ENCODE data around the gene HCFC1R1.

Gene HCFC1R1

DNA sequence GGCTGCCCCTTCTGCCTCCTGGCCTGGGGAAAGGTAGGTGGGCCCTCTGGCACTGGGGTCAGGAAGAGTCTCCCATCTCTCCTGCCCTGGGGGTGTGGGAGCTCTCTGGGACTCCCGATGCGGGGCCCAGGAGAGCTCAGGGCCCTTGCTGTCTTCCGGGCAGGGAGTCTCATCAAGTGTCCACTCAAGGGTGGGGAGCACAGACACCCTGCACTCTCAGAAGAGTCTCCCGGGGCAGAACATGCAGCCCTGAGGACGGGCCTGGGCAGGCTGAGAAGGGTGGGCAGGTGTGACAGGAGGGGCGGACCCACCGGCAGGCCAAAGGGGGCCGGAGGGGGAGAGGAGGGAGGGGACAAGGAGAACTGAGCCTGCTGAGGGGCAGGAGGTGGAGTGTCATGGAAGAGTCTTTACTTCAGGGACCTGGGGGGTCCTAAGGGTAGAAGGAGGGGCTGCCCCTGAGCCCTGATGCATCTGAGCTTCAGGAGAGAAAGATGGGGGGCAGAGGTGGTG is 35.1 kb downstream of the HCFC1R1 start:
- H3K9ac ChIP-seq (ENCODE audit: low read length): no peak overlapping the region
- H4K8ac ChIP-seq (ENCODE audit: low read depth, low read length): no peak overlapping the region
- H3K36me3 ChIP-seq (ENCODE audit: control insufficient read depth in 1 of 2, insufficient read depth in 2 of 2, low read length in 2 of 2): no peaks in the 10 kb centered on the region
- no peak overlapping the region for H2BK120ac ChIP-seq (ENCODE audit: insufficient read depth, low read length, poor library complexity)
- H3K9me3 ChIP-seq (ENCODE audit: insufficient read depth, low read depth, low read length): no peaks in the 10 kb centered on the region
- no peak overlapping the region for H2AK5ac ChIP-seq (ENCODE audit: low read length)
- H4K91ac ChIP-seq (ENCODE audit: low read depth, low read length): no peak overlapping the region
- H3K4me3 ChIP-seq (ENCODE audit: low read depth, low read length): no peak overlapping the region
- no peak overlapping the region for H3K4me2 ChIP-seq (ENCODE audit: low read length)
- no peak for DNase-seq
- no peak overlapping the region for H2BK5ac ChIP-seq (ENCODE audit: low read depth, low read length, poor library complexity)
- peaks cover 6 to 8% of the 10 kb centered on the region in 2 experiments for H3K4me1 ChIP-seq (ENCODE audit: control insufficient read depth in 1 of 2, insufficient read depth in 2 of 2, low read length in 2 of 2)
- WGBS (ENCODE audit: extremely low coverage, insufficient coverage, insufficient read length): no CpG with 5 or more reads among the region's 8 CpGs
- no peak overlapping the region for H2AFZ ChIP-seq (ENCODE audit: insufficient read depth, low read length, poor library complexity)
- no peak overlapping the region for H2BK12ac ChIP-seq (ENCODE audit: low read length)
- H3K14ac ChIP-seq (ENCODE audit: low read length): no peak overlapping the region
- no peak overlapping the region for H3K18ac ChIP-seq (ENCODE audit: low read length)
- no peaks in the 10 kb centered on the region for H3K79me2 ChIP-seq (ENCODE audit: control insufficient read depth, insufficient read depth, low read length, poor library complexity)
- H3K27ac ChIP-seq (ENCODE audit: low read depth, low read length): no peak overlapping the region
- no peaks in the 10 kb centered on the region for H3K79me1 ChIP-seq (ENCODE audit: low read length)
- H3K4ac ChIP-seq (ENCODE audit: low read depth, low read length): no peak overlapping the region
- H3K23ac ChIP-seq (ENCODE audit: low read length): no peak overlapping the region
- H4K12ac ChIP-seq (ENCODE audit: low read depth, low read length): no peak overlapping the region
- H3K27me3 ChIP-seq (ENCODE audit: insufficient read depth, low read length): no peaks in the 10 kb centered on the region

GRCh38 chr16:2987833-2988232 is 35.9 kb downstream of the HCFC1R1 start:
- no peak overlapping the region for H4K12ac ChIP-seq (ENCODE audit: low read depth, low read length)
- no peaks in the 10 kb centered on the region for H3K9me3 ChIP-seq (ENCODE audit: insufficient read depth, low read depth, low read length)
- H4K91ac ChIP-seq (ENCODE audit: low read depth, low read length): no peak overlapping the region
- H3K18ac ChIP-seq (ENCODE audit: low read length): no peak overlapping the region
- H3K79me1 ChIP-seq (ENCODE audit: low read length): no peaks in the 10 kb centered on the region
- H3K23ac ChIP-seq (ENCODE audit: low read length): no peak overlapping the region
- no peaks in the 10 kb centered on the region for H3K27me3 ChIP-seq (ENCODE audit: insufficient read depth, low read length)
- WGBS (ENCODE audit: extremely low coverage, insufficient coverage, insufficient read length): no CpG with 5 or more reads among the region's 8 CpGs
- H2BK120ac ChIP-seq (ENCODE audit: insufficient read depth, low read length, poor library complexity): no peak overlapping the region
- no peak overlapping the region for H3K4me2 ChIP-seq (ENCODE audit: low read length)
- no peak overlapping the region for H3K4me3 ChIP-seq (ENCODE audit: low read depth, low read length)
- H2AK5ac ChIP-seq (ENCODE audit: low read length): no peak overlapping the region
- H3K9ac ChIP-seq (ENCODE audit: low read length): no peak overlapping the region
- no peak overlapping the region for H2BK12ac ChIP-seq (ENCODE audit: low read length)
- no peak overlapping the region for H3K14ac ChIP-seq (ENCODE audit: low read length)
- H3K4ac ChIP-seq (ENCODE audit: low read depth, low read length): no peak overlapping the region
- H2BK5ac ChIP-seq (ENCODE audit: low read depth, low read length, poor library complexity): no peak overlapping the region
- no peak for DNase-seq
- no peak overlapping the region for H3K27ac ChIP-seq (ENCODE audit: low read depth, low read length)
- peaks cover 6 to 10% of the 10 kb centered on the region in 2 experiments for H3K4me1 ChIP-seq (ENCODE audit: control insufficient read depth in 1 of 2, insufficient read depth in 2 of 2, low read length in 2 of 2)
- no peaks in the 10 kb centered on the region for H3K79me2 ChIP-seq (ENCODE audit: control insufficient read depth, insufficient read depth, low read length, poor library complexity)
- no peak overlapping the region for H4K8ac ChIP-seq (ENCODE audit: low read depth, low read length)
- no peak overlapping the region for H2AFZ ChIP-seq (ENCODE audit: insufficient read depth, low read length, poor library complexity)
- no peaks in the 10 kb centered on the region for H3K36me3 ChIP-seq (ENCODE audit: control insufficient read depth in 1 of 2, insufficient read depth in 2 of 2, low read length in 2 of 2)

DNA sequence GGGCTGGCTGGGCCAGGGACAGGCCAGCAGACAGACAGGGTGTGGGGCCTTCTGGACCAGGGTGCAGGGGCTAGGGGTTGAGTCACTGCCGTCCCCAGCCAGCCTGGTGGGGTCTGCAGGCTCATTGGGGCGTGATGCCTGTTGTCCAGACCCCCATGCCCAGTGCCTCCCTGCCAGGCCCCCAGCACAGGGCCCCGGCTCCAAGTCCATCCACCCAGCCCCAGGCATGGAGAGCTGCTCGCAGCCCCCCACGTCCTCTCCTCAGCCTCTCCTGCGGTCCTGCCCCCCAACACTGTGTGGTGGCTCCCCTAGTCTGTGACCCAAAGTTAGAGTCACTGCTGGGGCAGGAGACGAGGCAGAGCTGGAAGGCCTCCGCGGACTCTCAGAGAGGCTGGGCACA is 36.5 kb downstream of the HCFC1R1 start:
- Histone ChIP-seq H2BK12ac (ENCODE audit: low read length) (no peak overlapping the region), H3K79me2 (ENCODE audit: control insufficient read depth, insufficient read depth, low read length, poor library complexity) (no peaks in the 10 kb centered on the region), H2AFZ (ENCODE audit: insufficient read depth, low read length, poor library complexity) (no peak overlapping the region), H3K4ac (ENCODE audit: low read depth, low read length) (no peak overlapping the region), H4K12ac (ENCODE audit: low read depth, low read length) (no peak overlapping the region), H4K8ac (ENCODE audit: low read depth, low read length) (no peak overlapping the region), H3K14ac (ENCODE audit: low read length) (no peak overlapping the region), H3K79me1 (ENCODE audit: low read length) (no peaks in the 10 kb centered on the region), H3K9ac (ENCODE audit: low read length) (no peak overlapping the region), H3K4me2 (ENCODE audit: low read length) (no peak overlapping the region), H3K27ac (ENCODE audit: low read depth, low read length) (no peak overlapping the region), H2BK5ac (ENCODE audit: low read depth, low read length, poor library complexity) (no peak overlapping the region), H3K4me3 (ENCODE audit: low read depth, low read length) (no peak overlapping the region), H2AK5ac (ENCODE audit: low read length) (no peak overlapping the region), H4K91ac (ENCODE audit: low read depth, low read length) (no peak overlapping the region), H3K18ac (ENCODE audit: low read length) (no peak overlapping the region), H3K4me1 (ENCODE audit: control insufficient read depth in 1 of 2, insufficient read depth in 2 of 2, low read length in 2 of 2) (peaks cover 6 to 10% of the 10 kb centered on the region in 2 experiments), H3K23ac (ENCODE audit: low read length) (no peak overlapping the region), H3K36me3 (ENCODE audit: control insufficient read depth in 1 of 2, insufficient read depth in 2 of 2, low read length in 2 of 2) (no peaks in the 10 kb centered on the region), H2BK120ac (ENCODE audit: insufficient read depth, low read length, poor library complexity) (no peak overlapping the region), H3K27me3 (ENCODE audit: insufficient read depth, low read length) (no peaks in the 10 kb centered on the region), H3K9me3 (ENCODE audit: insufficient read depth, low read depth, low read length) (no peaks in the 10 kb centered on the region)
- DNase-seq: no peak
- no CpG with 5 or more reads among the region's 9 CpGs for WGBS (ENCODE audit: extremely low coverage, insufficient coverage, insufficient read length)

GRCh38 chr16:2986623-2987188 is 37.0 kb downstream of the HCFC1R1 start:
- no peak overlapping the region for H2BK12ac ChIP-seq (ENCODE audit: low read length)
- H3K79me2 ChIP-seq (ENCODE audit: control insufficient read depth, insufficient read depth, low read length, poor library complexity): no peaks in the 10 kb centered on the region
- no peak overlapping the region for H4K91ac ChIP-seq (ENCODE audit: low read depth, low read length)
- no peak overlapping the region for H2AK5ac ChIP-seq (ENCODE audit: low read length)
- H4K12ac ChIP-seq (ENCODE audit: low read depth, low read length): no peak overlapping the region
- H3K23ac ChIP-seq (ENCODE audit: low read length): no peak overlapping the region
- no peak overlapping the region for H3K4ac ChIP-seq (ENCODE audit: low read depth, low read length)
- H4K8ac ChIP-seq (ENCODE audit: low read depth, low read length): no peak overlapping the region
- H3K9me3 ChIP-seq (ENCODE audit: insufficient read depth, low read depth, low read length): no peaks in the 10 kb centered on the region
- no peaks in the 10 kb centered on the region for H3K79me1 ChIP-seq (ENCODE audit: low read length)
- WGBS (ENCODE audit: extremely low coverage, insufficient coverage, insufficient read length): no CpG with 5 or more reads among the region's 17 CpGs
- H2BK120ac ChIP-seq (ENCODE audit: insufficient read depth, low read length, poor library complexity): no peak overlapping the region
- H3K36me3 ChIP-seq (ENCODE audit: control insufficient read depth in 1 of 2, insufficient read depth in 2 of 2, low read length in 2 of 2): no peaks in the 10 kb centered on the region
- no peak overlapping the region for H3K27ac ChIP-seq (ENCODE audit: low read depth, low read length)
- H3K4me2 ChIP-seq (ENCODE audit: low read length): no peak overlapping the region
- no peak overlapping the region for H3K14ac ChIP-seq (ENCODE audit: low read length)
- H2BK5ac ChIP-seq (ENCODE audit: low read depth, low read length, poor library complexity): no peak overlapping the region
- no peak overlapping the region for H3K9ac ChIP-seq (ENCODE audit: low read length)
- no peak overlapping the region for H2AFZ ChIP-seq (ENCODE audit: insufficient read depth, low read length, poor library complexity)
- H3K4me3 ChIP-seq (ENCODE audit: low read depth, low read length): no peak overlapping the region
- H3K4me1 ChIP-seq (ENCODE audit: control insufficient read depth in 1 of 2, insufficient read depth in 2 of 2, low read length in 2 of 2): peaks cover 7 to 14% of the 10 kb centered on the region in 2 experiments
- H3K18ac ChIP-seq (ENCODE audit: low read length): no peak overlapping the region
- DNase-seq: no peak
- no peaks in the 10 kb centered on the region for H3K27me3 ChIP-seq (ENCODE audit: insufficient read depth, low read length)
